COR-L47 (cell line): ENCODE data around the gene ABI1.
"Not testable (repeated sequence)": the region's sequence is repeated elsewhere in the genome, so short reads cannot be mapped to it uniquely, and the experiment has no call there.

Experiments used
- DNase-seq: peaks from one replicate; lab custom pipeline; 2025; lab: John Stamatoyannopoulos, UW

Gene ABI1

GRCh38 chr10:26804418-26805393, 56.1 kb downstream of the ABI1 start:
- no peak for DNase-seq

- no peak for DNase-seq
Measured at GRCh38 chr10:26803849-26804248, 56.9 kb downstream of the ABI1 start.

- no peak for DNase-seq
Measured at GRCh38 chr10:26802527-26802926, 58.2 kb downstream of the ABI1 start.

GRCh38 chr10:26801831-26802230, 58.9 kb downstream of the ABI1 start:
- DNase-seq: no peak

GRCh38 chr10:26801274-26801673, 59.5 kb downstream of the ABI1 start:
- DNase-seq: no peak

- no peak for DNase-seq
Measured at GRCh38 chr10:26800468-26800867, 60.3 kb downstream of the ABI1 start.

GRCh38 chr10:26799342-26799741, 61.4 kb downstream of the ABI1 start:
- DNase-seq: no peak

- DNase-seq: no peak
Measured at GRCh38 chr10:26798298-26798697, 62.5 kb downstream of the ABI1 start.

GRCh38 chr10:26797340-26797739, 63.4 kb downstream of the ABI1 start:
- no peak for DNase-seq

- no peak for DNase-seq
Measured at GRCh38 chr10:26792758-26793495, 67.8 kb downstream of the ABI1 start.

GRCh38 chr10:26790221-26790995, 70.3 kb downstream of the ABI1 start:
- DNase-seq: no peak

- DNase-seq: not testable (repeated sequence)
Measured at GRCh38 chr10:26789779-26790178, 71.0 kb downstream of the ABI1 start.

GRCh38 chr10:26787362-26787761, 73.4 kb downstream of the ABI1 start:
- no peak for DNase-seq

GRCh38 chr10:26781797-26782196, 79.0 kb downstream of the ABI1 start:
- no peak for DNase-seq

- no peak for DNase-seq
Measured at GRCh38 chr10:26780793-26781601, 79.8 kb downstream of the ABI1 start.

GRCh38 chr10:26780106-26780792, 80.5 kb downstream of the ABI1 start:
- DNase-seq: no peak

- DNase-seq: no peak
Measured at GRCh38 chr10:26779176-26779860, 81.4 kb downstream of the ABI1 start.

- DNase-seq: no peak
Measured at GRCh38 chr10:26777686-26778085, 83.1 kb downstream of the ABI1 start.

GRCh38 chr10:26776258-26776657, 84.5 kb downstream of the ABI1 start:
- DNase-seq: no peak

GRCh38 chr10:26773633-26774032, 87.1 kb downstream of the ABI1 start:
- DNase-seq: no peak
